NCI-H146 treated with DMSO at 0.1 percent for 48 hours (cell line): ENCODE results near the gene TRAF3.
"Not testable (repeated sequence)": the region's sequence is repeated elsewhere in the genome, so short reads cannot be mapped to it uniquely, and the experiment has no call there.

ENCODE experiments used
- DNase-seq: peaks from one replicate; lab custom pipeline; 2025; ENCODE audit not compliant: unreplicated experiment; lab: John Stamatoyannopoulos, UW

Gene TRAF3

DNA sequence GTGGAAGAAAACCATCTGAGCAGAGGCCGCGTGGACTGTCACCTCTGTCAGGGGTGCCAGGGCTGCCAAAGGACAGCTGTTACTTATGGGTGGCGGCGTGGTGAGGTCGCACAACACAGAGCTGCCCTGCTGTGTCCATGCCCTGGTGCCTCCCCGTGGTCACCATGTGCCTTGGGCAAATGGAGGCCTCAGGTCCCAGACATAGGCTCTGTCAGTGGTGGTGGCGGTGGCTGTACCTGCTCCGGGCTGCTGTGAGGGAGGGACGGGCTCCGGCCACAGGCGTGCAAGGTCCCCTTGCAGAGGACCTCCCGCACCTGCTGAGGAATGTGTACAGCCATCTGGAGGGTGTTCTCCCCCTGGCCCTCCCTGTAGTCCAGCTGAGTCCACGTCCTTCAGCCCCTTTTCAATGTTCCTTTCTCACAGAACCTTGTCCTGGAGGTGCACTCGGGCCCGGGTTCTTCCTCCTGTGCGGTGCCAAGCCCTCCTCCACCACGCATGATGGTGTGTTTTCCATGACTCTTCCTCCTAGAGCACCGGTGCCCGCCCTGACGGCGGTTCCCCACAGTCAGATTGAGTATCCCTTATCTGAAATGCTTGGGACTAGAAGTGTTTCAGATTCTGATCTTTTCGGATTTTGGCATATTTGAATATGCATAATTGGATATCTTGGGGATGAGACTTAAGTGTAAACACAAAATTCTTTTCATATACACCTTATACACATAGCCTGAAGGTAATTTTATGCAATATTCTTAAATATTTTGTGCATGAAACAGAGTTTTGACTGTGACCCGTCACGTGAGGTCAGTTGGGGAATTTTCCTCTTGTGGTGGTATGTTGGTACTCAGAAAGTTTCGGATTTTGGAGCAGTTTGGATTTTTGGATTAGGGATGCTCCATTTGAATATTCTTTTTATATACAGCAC is 49.8 kb downstream of the TRAF3 start:
- no peak for DNase-seq

DNA sequence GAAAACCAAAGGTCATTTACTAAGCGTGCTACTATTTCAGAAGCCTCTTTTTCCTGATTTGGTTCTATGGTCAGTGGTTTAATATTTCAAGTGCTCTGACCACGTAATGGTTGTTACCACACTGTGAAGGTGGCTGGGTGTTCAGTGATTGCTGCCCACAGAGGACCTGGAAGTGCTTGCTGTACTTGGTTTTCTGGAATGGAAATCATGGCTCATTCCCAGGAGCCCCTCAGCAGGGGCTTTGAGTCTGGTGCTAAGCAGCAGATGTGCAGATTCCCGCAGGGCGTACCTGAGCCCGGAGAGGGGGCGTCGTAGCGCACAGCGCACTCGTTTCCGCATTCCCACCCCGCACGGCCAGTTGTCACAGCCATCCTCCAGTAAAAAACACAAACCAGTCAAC is 50.5 kb downstream of the TRAF3 start:
- DNase-seq, result peak; percentile 35

DNA sequence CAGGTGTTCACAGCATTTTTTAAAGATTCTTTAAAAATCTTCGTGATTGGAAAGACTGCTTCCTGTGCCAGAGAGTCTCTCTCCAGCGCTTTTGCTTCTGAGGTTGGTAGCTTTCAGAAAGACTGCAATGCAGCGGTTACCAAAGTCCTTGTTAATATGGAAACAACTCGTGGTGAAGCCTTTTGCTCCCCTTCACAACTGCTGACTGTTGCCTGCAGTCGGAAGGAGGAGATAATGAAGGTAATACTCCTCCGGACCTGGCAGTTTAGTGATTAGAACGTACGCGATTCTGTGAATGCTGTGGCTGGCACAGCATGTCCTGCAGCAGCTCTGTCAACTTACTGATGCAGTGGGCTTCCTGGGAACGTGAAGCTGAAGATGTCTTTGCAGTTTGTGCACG is 50.9 kb downstream of the TRAF3 start:
- DNase-seq, result no peak

DNA sequence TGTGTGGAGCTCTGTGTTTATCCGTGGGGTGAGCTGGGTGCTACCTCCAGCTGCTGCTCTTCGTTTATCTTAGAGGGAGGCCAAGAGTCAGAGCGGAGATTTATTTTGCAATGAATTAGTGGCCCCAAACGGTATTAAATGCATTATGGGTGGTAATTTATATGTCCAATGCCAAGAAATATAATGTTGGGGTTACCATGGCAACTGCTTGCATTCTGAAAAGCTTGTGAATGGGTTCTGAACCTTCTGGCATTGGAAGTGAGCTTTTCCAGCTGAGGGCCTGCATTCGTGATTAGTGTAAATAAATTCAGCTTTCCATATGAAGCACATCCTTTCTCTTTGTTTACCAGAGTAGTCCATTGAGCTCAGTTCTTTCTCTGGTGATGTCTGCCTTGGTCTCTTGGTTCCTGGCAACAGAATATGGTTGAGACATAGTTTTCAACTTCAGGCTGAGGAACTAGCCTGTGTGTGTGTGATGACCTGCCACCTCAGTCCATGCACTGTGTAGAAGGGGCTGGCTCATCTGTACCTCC is 51.8 kb downstream of the TRAF3 start:
- DNase-seq, result no peak

- DNase-seq, result no peak
These were observed 53.3 kb downstream of the TRAF3 start for GRCh38 chr14:102830474-102831045.

- no peak for DNase-seq
These were observed 54.0 kb downstream of the TRAF3 start for GRCh38 chr14:102831163-102831804.

GRCh38 chr14:102833341-102833740 is 56.1 kb downstream of the TRAF3 start:
- DNase-seq, result no peak

- DNase-seq, result no peak
These were observed 56.7 kb downstream of the TRAF3 start for GRCh38 chr14:102833991-102834390.

GRCh38 chr14:102835959-102836358 is 58.7 kb downstream of the TRAF3 start:
- no peak for DNase-seq

GRCh38 chr14:102837120-102837519 is 59.9 kb downstream of the TRAF3 start:
- not testable (repeated sequence) for DNase-seq

GRCh38 chr14:102838501-102838900 is 61.3 kb downstream of the TRAF3 start:
- no peak for DNase-seq

DNA sequence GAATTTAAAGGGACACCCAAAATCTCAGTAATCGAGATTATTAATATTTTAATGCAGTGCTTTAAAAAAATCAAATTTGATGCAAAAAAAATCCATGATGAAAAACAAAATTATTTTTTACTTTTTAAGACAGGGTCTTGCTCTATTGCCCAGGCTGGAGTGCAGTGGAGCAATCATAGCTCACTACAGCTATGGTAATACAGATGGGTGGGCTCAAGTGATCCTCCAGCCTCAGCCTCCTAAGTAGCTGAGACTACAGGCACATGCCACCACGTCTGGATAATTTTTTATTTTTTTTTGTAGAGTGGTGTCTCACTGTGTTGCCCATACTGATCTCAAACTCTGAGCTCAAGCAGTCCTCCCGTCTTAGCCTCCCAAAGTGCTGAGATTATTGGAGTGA is 62.9 kb downstream of the TRAF3 start:
- DNase-seq, result no peak

DNA sequence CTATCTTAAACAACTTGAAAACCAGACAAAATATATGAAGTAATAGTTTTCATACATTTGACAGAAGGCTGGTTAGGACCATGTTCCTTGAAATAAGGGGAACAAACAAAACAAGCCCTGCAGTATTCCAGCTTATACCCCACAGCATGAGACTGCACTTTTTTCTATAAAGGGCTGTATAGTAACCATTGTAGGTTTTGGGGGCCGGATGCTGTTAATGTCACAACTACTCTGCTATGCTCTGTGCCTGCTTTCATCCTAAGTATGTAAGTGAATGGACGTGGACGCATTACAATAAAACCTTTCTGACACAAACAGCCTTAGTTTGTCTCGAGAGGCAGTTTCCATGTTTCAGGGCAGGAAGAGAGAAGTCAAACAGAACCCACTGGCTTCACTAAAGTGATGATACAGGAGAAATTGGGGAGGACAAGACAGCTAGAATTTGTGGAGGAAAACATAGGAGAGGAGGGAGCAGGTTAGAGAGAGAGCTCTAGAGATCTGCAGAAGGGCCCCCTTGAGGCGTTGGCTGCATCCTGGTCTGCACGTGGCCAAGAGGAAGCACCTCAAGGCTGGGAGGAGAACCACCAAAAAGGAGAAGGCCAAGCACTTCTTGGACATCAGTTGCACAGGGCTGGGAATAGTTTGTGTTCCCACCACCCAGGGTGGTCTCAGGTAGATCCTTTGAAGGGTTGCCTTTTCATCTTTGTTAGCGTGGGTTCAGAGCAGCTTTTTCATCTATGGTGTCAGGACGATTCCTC is 63.7 kb downstream of the TRAF3 start:
- no peak for DNase-seq

GRCh38 chr14:102848830-102849525 is 71.7 kb downstream of the TRAF3 start:
- peak; percentile 69 for DNase-seq

- peak; percentile 91 for DNase-seq
These were observed 72.5 kb downstream of the TRAF3 start for GRCh38 chr14:102849526-102850379.

DNA sequence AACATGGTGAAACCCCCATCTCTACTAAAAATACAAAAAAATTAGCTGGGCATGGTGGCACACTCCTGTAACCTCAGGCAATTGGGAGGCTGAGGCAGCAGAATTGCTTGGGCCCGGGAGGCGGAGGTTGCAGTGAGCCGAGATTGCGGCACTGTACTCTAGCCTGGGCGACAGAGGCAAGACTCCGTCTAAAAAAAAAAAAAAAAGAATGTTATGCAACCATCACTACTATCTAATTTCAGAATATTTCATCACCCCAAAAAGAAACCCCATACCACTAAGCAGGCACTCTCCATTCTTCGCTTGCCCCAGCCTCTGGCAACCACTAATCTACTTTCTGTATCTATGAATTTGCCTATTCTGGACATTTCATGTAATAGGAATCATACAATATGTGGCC is 76.4 kb downstream of the TRAF3 start:
- DNase-seq, result no peak

GRCh38 chr14:102854091-102854703 is 76.9 kb downstream of the TRAF3 start:
- no peak for DNase-seq

DNA sequence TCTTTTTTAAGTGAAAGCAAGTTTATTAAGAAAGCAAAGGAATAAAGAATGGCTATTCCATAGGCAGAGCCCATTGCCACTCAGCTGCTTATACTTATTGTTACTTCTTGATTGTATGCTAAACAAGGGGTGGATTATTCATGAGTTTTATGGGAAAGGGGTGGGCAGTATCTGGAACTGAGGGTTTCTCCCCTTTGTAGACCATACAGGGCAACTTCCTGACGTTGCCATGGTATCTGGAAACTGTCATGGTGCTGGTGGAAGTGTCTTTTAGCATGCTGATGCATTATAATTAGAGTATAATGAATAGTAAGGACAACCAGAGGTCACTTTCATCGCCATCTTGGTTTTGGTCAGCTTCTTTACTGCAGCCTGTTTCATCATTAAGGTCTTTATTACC is 78.9 kb downstream of the TRAF3 start:
- DNase-seq, result no peak

GRCh38 chr14:102857444-102857843 is 80.2 kb downstream of the TRAF3 start:
- no peak for DNase-seq
